Activated T-helper 17 cell treated with anti-CD3 and anti-CD28 coated beads, Interleukin-2, amount 50 U/mL, for 72 hours (primary cell): ENCODE results near the gene CSTF1. TPM values are rescaled to one million over a fixed set of nuclear protein-coding genes. Genes with fewer than 3 reads are reported as not detected.
A peak's percentile ranks its signal among the peaks of the same experiment; 100 is the strongest.

Source experiments
- ATAC-seq: fragments of 150-1000 bp; cut with Tn5 transposase; replicated peaks from 2 replicates; pipeline ENCODE4 v1.10.0; 2021; ENCODE audit warnings: mild to moderate bottlenecking, moderate library complexity
- H3K27ac Mint-ChIP-seq: one replicate; pipeline ENCODE4 v1.8.0; 2022; ENCODE audit warnings: mixed read lengths
- H3K27me3 Mint-ChIP-seq: one replicate; pipeline ENCODE4 v1.8.0; 2022; ENCODE audit warnings: mixed read lengths
- H3K36me3 Mint-ChIP-seq: one replicate; pipeline ENCODE4 v1.8.0; 2022; ENCODE audit warnings: low read depth, mild to moderate bottlenecking, mixed read lengths
- H3K4me1 Mint-ChIP-seq: one replicate; pipeline ENCODE4 v1.8.0; 2022; ENCODE audit warnings: mixed read lengths
- H3K4me3 Mint-ChIP-seq: one replicate; pipeline ENCODE4 v1.8.0; 2022; ENCODE audit warnings: mild to moderate bottlenecking, mixed read lengths
- H3K9me3 Mint-ChIP-seq: one replicate; pipeline ENCODE4 v1.8.0; 2022; ENCODE audit warnings: mixed read lengths
- total RNA-seq, 2 donors: library from RNA; stranded (reverse); gene quantifications; one replicate each; pipeline ENCODE4 v1.2.3, GENCODE V29; 2022

CSTF1 gene
- 10 to 100 TPM; 71.2 to 76.5 TPM for total RNA-seq

DNA sequence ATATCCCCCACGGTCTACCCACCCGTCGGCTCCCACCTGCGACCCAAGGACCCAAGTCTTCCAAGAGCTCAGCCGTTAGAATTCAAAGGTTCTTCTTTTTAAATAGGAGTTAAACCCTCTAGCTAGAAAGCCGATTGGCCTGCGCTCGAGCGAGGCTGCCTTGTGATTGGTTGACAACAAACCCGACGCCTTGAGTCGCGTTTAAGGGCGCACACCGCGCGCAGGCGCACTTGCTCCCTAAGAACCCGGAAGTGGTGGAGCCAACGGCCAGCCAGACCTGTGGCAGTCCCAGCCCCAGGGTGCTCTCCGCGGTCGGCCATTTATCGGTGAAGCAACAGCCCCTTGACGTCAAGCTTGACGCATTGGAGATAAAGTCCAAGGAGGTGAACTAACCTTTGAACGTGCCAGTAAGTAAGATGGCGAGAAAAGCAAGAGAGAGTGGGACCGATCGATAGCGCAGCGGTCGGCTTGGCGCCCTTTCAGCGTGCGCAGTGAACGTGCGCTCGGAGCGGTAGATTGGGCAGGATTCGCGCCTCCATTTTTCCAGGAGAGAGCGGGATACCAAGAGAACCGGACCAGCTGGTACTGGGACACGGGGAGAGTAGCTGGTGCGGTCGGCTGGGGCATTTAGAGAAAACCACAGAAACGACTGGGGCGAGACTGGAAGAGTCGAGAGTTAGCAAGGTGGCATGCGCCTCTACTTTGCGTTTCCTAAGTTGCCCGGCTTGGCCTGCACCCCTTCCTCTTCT is at the start of gene CSTF1, which contains the start of gene AURKA:
Gene CSTF1 (plus strand): TSS at position 514 of the 749 bp plus-strand sequence. CDS start 2,908 bp downstream, outside the sequence.
Gene AURKA (minus strand): TSS at position 84 of the 749 bp plus-strand sequence. CDS start 4,018 bp downstream, outside the sequence.
- Mint-ChIP-seq H3K36me3 (peaks cover 31% of the 10 kb centered on the region), H3K4me3 (no peak within 1 kb of the TSS), H3K27ac (no peak within 1 kb of the TSS), H3K9me3 (no peaks in the 10 kb centered on the region), H3K4me1 (peaks cover 35% of the 10 kb centered on the region), H3K27me3 (no peaks in the 10 kb centered on the region)
- peak; percentile 95 for ATAC-seq

DNA sequence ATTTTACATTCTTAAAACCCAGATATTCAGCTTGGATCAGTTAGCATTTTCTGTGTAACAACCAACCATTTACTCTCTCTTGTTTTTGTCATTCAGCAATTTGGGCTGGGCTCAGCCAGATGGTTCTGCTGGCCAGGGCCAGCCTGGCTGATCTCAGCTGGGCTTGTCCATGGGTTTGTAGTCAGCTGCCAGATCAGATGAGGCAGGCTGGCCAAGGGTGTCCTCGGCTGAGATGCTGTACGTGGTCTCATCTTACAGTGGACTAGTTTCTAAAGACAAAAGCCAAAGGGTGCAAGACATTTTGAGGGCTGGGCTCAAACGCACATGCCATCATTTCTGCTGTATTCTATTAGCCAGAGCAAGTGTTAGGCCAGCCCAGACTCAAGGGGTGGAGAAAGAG is 49.7 kb upstream of the CSTF1 start:
- Mint-ChIP-seq H3K9me3 (no peaks in the 10 kb centered on the region), H3K4me3 (no peak overlapping the region)

DNA sequence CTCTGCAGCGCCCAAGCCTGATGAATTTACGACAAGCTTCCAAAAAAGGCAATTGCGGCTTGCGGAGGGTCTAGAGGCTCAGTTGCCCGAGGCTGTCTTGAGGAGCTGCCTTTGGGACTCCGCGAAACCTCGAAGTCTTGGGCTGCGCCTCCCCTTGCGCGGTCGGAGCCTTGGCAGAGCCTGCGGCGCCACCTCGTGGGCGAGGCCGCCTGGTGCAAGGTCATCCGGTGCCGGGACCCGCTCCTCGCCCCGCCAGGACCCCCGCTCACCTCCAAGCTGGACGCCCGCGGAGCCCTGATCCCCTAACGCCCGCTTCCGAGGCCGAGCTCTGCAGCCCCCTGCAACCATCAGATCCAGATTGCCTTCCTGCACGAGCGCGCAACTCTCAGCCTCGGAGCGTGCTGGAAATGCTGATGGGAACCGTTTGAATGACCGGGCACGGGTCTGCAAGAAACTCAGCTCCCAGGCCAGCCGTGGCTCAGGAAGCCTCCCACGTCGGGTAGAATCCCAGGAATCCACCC is 48.5 kb upstream of the CSTF1 start:
- peak; percentile 66 for ATAC-seq
- H3K4me1 Mint-ChIP-seq: no peaks in the 10 kb centered on the region
- H3K36me3 Mint-ChIP-seq: no peaks in the 10 kb centered on the region
- no peak overlapping the region for H3K27ac Mint-ChIP-seq
- peaks cover 50% of the 10 kb centered on the region for H3K27me3 Mint-ChIP-seq
- peak overlapping the region; percentile 28 for H3K4me3 Mint-ChIP-seq
- H3K9me3 Mint-ChIP-seq: no peaks in the 10 kb centered on the region

More for the DNA sequence above, 49.7 kb upstream of the CSTF1 start:
- no peak for ATAC-seq
- Mint-ChIP-seq H3K36me3 (no peaks in the 10 kb centered on the region), H3K27ac (no peak overlapping the region), H3K27me3 (peaks cover 59% of the 10 kb centered on the region), H3K4me1 (no peaks in the 10 kb centered on the region)

DNA sequence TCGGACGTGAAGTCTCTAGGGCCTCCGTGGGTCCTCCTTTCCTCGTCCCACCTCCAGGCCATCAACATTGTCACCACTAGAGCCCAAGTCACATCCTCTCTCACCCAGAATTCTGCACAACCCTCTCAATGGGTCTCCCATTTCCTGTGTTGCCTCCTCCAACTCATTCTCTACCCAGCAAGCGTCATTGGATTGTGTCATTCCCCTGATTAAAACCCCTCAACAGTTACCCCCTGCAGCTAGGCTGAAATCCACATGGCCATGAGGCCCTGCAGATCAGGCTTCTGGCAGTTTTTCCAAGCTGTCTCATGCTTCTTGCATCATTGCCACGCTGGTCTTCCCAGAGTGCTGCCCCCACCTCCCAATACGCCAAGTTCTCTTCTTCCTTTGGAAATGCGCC is 46.5 kb upstream of the CSTF1 start:
- Mint-ChIP-seq H3K9me3 (no peaks in the 10 kb centered on the region), H3K4me1 (no peaks in the 10 kb centered on the region), H3K36me3 (no peaks in the 10 kb centered on the region), H3K27ac (no peak overlapping the region), H3K4me3 (no peak overlapping the region), H3K27me3 (peaks cover 39% of the 10 kb centered on the region)
- ATAC-seq: no peak

DNA sequence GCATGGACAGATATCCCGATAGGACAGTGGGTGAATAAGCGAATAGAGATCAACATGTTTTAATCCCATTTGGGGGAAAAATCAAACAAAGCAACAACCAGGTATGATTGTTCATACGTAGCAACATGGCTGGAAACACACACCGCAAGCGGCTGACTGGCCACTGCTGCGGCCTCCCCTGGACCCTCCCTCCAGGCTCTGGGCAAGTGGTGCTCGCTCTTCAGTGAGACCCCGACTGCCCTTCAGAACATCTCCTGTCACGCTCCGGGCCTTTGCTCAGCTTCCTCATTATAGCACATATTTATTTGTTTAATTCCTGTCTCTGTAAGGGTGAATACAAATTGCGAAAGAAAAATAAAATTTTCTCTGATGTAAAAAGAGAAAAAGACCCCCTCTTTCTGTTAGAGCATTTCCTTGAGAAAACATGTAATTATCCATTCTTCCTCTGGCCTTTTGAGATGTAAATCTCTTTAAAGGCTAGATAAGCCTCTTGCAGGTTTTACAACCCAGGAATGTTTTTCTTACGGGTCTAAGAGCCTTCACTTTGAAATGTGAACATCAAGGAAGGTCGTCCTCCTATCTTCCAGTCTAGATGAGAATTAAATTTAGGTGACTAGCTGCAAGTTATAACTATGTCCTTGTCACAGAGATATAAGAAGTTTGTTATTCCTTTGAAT is 44.7 kb upstream of the CSTF1 start:
- Mint-ChIP-seq H3K4me3 (no peak overlapping the region), H3K9me3 (no peaks in the 10 kb centered on the region), H3K4me1 (no peaks in the 10 kb centered on the region), H3K27me3 (peaks cover 32% of the 10 kb centered on the region), H3K36me3 (no peaks in the 10 kb centered on the region), H3K27ac (no peak overlapping the region)
- ATAC-seq: no peak

DNA sequence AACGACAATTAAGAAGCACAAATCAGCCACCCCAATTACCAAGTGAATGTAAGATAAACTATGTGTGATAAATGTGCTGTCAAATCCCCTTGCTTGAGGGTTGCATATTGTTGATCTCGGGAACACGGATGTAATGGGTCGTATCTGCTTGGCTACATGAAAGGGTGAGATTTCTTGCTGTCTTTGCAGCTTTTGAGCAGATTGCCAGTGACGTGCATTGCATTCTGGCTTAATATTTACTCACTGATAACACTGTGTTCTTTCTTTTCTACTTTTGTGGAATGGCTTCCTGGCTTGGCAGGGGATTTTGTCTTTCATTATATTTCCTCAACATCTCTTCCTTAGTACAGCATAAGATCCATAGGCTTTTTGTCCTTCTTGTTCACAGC is 44.1 kb upstream of the CSTF1 start:
- Mint-ChIP-seq H3K9me3 (no peaks in the 10 kb centered on the region), H3K27ac (no peak overlapping the region), H3K36me3 (no peaks in the 10 kb centered on the region), H3K27me3 (peaks cover 26% of the 10 kb centered on the region), H3K4me1 (no peaks in the 10 kb centered on the region), H3K4me3 (no peak overlapping the region)
- no peak for ATAC-seq

DNA sequence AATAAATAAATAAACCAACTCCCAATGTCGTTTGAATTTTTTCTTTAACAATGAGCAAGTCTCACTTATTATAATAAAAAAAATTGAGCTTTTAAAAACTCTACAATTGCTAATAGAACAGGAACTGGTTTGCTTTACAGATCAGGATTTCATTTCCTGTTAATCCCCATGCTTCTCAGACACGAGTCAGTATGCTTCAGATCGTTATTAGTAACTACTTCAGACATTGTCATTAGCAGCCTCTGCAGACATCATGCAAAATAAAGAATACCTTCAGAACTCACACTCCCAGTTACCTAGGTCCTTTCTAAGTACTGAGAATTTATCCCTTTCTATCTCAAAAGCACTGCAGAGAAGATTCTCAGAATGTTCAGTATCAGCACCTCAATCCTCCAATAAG is 43.7 kb upstream of the CSTF1 start:
- H3K27ac Mint-ChIP-seq: no peak overlapping the region
- no peak overlapping the region for H3K4me3 Mint-ChIP-seq
- no peaks in the 10 kb centered on the region for H3K36me3 Mint-ChIP-seq
- peaks cover 26% of the 10 kb centered on the region for H3K27me3 Mint-ChIP-seq
- no peak for ATAC-seq
- no peaks in the 10 kb centered on the region for H3K4me1 Mint-ChIP-seq
- no peaks in the 10 kb centered on the region for H3K9me3 Mint-ChIP-seq

DNA sequence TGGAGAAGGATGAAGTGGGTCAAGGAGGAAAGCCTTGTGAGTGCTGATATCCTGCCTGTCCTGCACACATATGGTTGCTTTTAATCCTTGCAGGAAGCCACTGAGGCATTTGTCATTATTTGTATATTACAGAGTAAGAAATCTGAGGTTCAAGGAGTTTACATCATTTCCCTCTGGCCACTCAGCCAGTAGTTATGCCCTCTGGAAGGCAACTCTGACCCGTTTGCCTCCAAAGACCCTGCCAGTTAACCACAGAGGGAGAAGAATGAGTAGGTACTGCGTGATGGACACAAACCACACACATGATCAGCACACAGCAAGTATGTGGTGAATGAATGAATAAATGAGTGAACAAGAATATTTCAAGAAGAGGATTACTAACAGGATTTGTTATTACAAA is 41.6 kb upstream of the CSTF1 start:
- no peak overlapping the region for H3K4me3 Mint-ChIP-seq
- no peaks in the 10 kb centered on the region for H3K36me3 Mint-ChIP-seq
- peaks cover 10% of the 10 kb centered on the region for H3K27me3 Mint-ChIP-seq
- H3K9me3 Mint-ChIP-seq: no peaks in the 10 kb centered on the region
- ATAC-seq: no peak
- H3K27ac Mint-ChIP-seq: no peak overlapping the region
- no peaks in the 10 kb centered on the region for H3K4me1 Mint-ChIP-seq

DNA sequence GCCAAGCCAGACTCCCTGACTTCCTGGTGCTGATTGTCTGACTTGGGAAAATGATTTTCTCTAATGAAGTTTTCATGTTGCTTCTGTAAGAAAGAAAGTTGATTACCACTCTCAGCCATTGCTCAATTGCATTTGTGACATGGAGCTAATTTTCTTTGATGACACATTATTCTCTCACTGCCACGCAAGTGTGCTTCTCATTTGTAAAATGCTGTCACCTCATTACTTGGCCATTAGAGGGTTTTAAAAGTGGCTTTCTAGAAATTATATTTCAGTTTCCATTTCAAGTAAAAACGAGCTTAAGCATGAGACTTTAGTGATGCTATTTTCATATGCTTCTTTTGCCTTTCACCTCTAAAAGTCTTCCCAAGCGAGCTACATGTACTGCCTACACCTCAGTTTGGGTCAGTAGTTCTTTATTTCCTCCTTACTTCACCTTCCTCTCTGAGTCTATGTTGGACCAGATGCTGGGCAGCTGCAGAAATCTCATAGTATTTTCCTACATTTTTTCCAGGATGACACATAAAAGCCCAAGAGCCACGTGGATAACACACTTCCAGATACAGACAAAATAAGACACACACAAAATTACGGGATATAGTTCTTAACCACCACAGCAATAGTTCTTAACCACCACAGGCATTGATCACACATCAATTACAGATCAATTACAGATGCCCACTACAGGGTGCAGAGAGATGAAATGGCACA is 39.9 kb upstream of the CSTF1 start:
- Mint-ChIP-seq H3K4me1 (no peaks in the 10 kb centered on the region), H3K27me3 (peaks cover 7% of the 10 kb centered on the region), H3K4me3 (no peak overlapping the region), H3K36me3 (no peaks in the 10 kb centered on the region), H3K27ac (no peak overlapping the region), H3K9me3 (no peaks in the 10 kb centered on the region)
- ATAC-seq: no peak

DNA sequence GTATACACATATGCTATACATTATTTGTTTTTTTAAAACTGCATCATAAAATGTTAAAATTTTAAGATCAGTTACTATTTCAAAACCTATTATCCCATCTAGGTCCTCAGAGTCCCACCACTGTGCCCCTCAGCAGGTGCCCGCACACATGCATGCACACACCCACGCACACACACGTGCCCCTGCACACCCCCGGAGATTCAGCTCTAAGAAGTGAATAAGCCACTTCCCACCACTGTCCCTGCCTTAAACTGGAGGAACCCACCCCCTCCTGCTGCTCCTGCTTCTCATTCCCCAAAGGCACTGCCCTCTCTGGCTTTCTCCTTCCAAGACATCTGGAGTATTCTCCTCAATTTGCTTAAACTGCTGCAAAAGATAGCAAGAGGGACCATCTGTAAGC is 39.1 kb upstream of the CSTF1 start:
- Mint-ChIP-seq H3K9me3 (no peaks in the 10 kb centered on the region), H3K4me1 (no peaks in the 10 kb centered on the region), H3K4me3 (no peak overlapping the region), H3K27me3 (peaks cover 7% of the 10 kb centered on the region), H3K27ac (no peak overlapping the region), H3K36me3 (no peaks in the 10 kb centered on the region)
- no peak for ATAC-seq

DNA sequence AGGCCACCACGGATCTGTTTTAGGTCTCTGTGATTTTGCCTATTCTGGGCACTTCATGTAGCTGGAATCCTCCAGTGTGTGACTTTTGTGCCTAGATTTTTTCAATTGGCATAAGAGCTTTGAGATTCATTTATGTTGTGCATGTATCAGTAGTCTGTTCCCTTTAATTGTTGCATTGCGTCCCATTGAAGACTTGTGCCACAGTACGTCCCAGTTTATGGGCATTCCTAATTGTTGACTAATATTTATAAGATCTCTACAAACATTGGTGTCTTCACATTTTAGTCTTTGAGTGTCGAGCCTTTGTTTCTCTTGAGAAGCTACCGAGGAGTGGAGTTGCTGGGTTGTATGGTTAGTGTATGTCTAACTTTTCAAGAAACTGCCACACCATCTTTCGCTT is 34.4 kb upstream of the CSTF1 start:
- Mint-ChIP-seq H3K27ac (no peak overlapping the region), H3K27me3 (peaks cover 3% of the 10 kb centered on the region), H3K36me3 (no peaks in the 10 kb centered on the region), H3K4me3 (peak overlapping the region; percentile 57), H3K9me3 (no peaks in the 10 kb centered on the region), H3K4me1 (peaks cover 5% of the 10 kb centered on the region)
- ATAC-seq: no peak

DNA sequence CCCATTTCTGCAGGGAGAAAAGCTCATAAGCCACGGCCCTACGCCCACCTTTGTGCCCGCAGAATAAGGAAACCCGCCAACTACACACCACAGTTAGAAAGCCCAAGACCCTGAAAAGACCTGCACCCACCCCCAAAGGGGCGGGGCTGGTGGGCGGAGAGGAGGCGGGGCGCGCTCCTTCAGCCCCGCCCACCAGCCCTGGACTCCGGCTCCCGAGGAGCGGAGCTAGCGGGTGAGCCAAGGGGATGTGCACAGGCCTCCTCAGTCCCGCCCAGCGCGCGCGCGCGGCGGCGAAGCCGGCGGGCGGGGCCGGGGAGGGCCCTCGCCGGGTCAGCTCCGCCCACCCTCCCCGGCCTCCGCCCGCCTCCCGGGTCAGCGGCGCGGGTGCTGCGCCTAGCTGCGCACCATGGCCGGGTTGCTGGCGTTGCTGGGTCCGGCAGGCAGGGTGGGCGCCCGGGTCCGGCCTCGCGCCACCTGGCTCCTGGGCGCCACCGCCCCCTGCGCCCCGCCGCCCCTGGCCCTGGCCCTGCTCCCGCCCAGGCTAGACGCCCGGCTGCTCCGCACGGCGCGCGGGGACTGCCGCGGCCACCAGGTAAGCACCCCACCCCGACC is 33.7 kb upstream of the CSTF1 start, which contains the start of gene FAM210B:
Gene FAM210B (plus strand): TSS at position 375 of the 612 bp plus-strand sequence. CDS start 32 bp downstream, at position 407.
- Mint-ChIP-seq H3K9me3 (no peaks in the 10 kb centered on the region), H3K36me3 (no peaks in the 10 kb centered on the region), H3K27me3 (no peaks in the 10 kb centered on the region), H3K4me1 (peaks cover 5% of the 10 kb centered on the region), H3K27ac (peak within 1 kb of the TSS; percentile 80), H3K4me3 (peak within 1 kb of the TSS; percentile 84)
- peak; percentile 99 for ATAC-seq

DNA sequence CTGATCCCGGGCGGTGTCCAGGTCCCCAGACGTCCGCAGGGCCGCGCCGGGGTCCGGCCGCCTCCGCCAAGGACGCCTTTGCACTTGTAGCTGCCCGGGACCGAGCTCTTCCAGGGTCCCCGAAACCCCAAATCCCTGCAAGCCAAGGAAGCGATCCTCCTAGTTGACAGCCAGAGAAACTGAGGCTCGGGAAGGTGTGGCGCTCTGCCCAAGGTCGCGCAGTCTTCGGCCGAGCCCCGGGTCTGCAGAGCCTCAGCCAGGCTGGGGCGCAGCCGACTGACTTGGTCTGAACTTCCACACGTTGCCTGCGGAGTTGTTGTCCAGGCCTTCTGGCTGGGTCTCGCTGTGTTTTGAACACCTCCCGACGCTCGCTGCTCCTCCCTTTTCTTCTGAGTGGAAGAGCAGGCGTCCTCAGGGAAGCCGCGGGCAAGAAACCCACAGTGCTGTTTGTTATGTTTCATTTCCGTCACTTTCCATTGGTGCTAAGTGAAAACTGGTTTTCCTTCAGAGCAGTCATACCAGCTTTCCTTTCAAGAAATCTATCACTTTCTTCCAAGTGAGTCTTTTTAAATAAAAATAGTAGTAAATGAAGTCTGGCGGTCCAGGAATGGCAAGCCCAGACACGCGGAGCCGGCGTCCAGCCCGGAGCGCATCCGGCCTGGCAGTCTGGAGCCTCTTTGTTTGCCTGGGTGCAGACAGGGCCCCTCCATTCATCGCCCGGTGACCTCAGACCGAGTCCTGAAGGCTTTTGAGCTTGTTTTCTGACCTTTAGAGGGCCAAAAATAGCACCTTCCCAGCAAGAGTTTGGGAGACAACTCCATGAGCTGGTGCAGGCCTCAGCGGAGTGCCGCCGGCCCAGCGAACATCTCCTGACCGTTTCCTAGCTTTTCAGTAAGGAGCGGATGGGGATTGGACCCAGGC is 33.0 kb upstream of the CSTF1 start:
- H3K9me3 Mint-ChIP-seq: no peaks in the 10 kb centered on the region
- peak overlapping the region; percentile 80 for H3K27ac Mint-ChIP-seq
- no peaks in the 10 kb centered on the region for H3K36me3 Mint-ChIP-seq
- no peaks in the 10 kb centered on the region for H3K27me3 Mint-ChIP-seq
- peak; percentile 33 for ATAC-seq
- H3K4me1 Mint-ChIP-seq: peaks cover 5% of the 10 kb centered on the region
- H3K4me3 Mint-ChIP-seq: peak overlapping the region; percentile 84
